22Rv1 (cell line): ENCODE data around the gene LRRC31.

ENCODE experiments used
- H3K27ac ChIP-seq: fragments of 450-650 bp; 2 replicates; pipeline ENCODE4 v1.5.1; 2017
- ZFX ChIP-seq: fragments of 450-650 bp; IDR thresholded peaks from 2 replicates; pipeline ENCODE4 v1.6.1; 2017; ENCODE audit warnings: antibody characterized with exemption, borderline replicate concordance
- TF ChIP-seq, protein P1 (sequence below): fragments of 450-650 bp; IDR thresholded peaks from 2 replicates; pipeline ENCODE4 v1.5.1; 2017; ENCODE audit warnings: mild to moderate bottlenecking

LRRC31 gene

DNA sequence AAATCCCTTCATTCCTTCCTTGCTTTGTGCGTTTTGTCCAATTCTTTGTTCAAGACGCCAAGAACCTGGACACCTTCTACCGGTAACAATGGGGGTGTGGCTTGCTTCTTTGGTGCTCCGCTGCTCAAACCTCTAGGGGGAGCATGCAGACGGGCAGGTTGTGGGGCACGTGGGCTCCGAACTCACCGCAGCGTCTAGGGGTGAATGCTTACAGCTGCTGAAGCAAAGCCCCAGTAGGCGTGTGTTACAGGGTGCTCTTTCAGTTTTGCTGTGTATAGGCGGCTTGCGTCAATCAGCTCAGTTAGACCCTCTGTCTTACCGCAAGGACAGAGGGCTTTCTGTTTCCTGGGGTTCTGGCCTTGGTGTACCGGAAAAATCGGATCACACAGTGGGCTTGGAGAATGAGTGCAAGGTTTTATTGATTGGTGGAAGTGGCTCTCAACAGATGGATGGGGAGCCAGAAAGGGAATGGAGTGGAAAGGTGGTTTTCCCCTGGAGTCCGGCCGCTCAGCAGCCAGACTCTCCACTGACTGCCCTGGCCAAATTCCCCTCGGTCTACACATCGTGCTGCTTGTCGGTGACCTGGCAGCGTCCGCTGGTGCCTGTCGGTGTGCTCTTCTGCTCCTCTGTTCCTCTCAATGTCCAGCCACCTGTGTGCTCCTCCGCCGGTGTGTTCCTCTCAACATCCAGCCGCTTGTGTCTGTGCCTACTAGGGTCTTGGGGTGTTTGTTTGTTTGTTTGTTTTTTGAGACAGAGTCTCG, 55.8 kb downstream of the LRRC31 start:
- no peak overlapping the region; the same call in 1 of the 2 replicates for H3K27ac ChIP-seq
- TF ChIP-seq, protein P1, sequence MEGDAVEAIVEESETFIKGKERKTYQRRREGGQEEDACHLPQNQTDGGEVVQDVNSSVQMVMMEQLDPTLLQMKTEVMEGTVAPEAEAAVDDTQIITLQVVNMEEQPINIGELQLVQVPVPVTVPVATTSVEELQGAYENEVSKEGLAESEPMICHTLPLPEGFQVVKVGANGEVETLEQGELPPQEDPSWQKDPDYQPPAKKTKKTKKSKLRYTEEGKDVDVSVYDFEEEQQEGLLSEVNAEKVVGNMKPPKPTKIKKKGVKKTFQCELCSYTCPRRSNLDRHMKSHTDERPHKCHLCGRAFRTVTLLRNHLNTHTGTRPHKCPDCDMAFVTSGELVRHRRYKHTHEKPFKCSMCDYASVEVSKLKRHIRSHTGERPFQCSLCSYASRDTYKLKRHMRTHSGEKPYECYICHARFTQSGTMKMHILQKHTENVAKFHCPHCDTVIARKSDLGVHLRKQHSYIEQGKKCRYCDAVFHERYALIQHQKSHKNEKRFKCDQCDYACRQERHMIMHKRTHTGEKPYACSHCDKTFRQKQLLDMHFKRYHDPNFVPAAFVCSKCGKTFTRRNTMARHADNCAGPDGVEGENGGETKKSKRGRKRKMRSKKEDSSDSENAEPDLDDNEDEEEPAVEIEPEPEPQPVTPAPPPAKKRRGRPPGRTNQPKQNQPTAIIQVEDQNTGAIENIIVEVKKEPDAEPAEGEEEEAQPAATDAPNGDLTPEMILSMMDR: peak; percentile 81
- no peak for TF ChIP-seq ZFX

DNA sequence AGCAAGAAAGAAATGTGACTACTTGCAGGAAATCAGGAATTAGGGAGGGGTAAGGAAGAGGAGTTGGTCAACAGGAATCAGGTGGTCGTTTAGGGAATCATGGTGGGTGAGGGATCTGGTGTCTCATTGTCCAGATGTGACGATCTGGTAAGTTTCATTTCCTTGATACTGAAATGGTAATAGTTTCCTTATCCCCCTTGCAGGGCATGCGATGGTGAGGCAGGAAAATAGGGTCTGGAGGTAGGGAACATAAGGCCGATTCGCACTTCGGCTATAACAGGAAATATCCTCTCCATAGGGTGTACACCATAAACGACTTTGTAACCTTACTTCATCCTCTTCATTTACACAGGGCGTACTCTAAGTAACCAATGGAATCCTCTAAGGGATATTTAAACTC, 56.5 kb downstream of the LRRC31 start:
- H3K27ac ChIP-seq: peak overlapping the region; percentile 57

DNA sequence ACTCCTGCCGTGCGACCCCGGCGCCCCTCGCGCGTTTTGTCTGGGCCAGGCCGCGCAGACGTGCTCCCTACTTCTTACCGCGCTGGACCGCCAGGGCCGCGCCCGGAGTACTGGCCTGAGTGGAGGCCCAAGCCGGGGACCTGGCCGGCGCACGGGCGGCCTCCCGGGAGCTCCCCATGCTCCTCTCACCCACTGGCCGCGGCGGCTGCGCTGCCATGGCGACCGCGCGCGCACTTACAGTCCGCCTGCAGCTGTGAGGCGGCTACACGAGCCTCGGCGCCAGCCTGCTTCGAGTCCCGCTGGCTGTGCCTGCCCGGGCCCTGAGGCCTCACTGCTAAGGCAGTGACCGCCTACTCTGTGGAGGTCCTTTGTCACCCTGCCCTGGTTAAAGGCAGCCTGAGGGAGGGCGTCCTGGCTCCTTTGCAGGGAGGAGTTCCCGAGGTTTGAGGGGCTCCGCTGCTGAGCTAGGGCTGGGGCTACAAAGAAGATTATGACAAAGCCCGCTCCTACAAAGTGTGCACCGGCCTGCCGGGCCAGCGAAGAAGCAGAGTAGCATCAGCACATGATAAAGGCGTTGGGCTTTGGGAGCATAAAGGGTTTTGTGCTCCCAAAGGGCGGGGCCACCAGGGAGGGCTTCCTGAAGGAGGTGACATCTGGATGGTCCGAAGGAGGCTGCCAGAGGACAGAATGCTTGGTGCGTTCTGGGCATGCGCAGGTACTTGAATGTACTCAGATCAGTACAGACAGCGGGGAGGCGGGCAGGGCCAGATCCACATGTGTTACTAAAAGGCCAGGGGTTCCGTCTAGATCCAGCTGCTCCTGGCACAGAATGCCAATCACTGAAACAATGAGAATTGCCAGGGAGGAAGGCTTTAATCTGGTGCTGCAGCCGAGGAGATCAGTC, 57.2 kb downstream of the LRRC31 start, which contains the start of the genes LRRC34 and LRRIQ4:
TSS of gene LRRC34 (minus strand) at position 573 of the 904 bp plus-strand sequence. CDS start at position 217, 356 bp downstream.
TSS of gene LRRIQ4 (plus strand) at position 539 of the 904 bp plus-strand sequence. CDS start 9,052 bp downstream, outside the sequence.
- H3K27ac ChIP-seq: peak within 1 kb of the TSS; percentile 57
- TF ChIP-seq, protein P1: 0 out of 2 replicates have a peak, but pooled peaks have one; percentile 3
- TF ChIP-seq ZFX: no peak

More for the DNA sequence above, 56.5 kb downstream of the LRRC31 start:
- TF ChIP-seq, protein P1: no peak
- no peak for TF ChIP-seq ZFX

DNA sequence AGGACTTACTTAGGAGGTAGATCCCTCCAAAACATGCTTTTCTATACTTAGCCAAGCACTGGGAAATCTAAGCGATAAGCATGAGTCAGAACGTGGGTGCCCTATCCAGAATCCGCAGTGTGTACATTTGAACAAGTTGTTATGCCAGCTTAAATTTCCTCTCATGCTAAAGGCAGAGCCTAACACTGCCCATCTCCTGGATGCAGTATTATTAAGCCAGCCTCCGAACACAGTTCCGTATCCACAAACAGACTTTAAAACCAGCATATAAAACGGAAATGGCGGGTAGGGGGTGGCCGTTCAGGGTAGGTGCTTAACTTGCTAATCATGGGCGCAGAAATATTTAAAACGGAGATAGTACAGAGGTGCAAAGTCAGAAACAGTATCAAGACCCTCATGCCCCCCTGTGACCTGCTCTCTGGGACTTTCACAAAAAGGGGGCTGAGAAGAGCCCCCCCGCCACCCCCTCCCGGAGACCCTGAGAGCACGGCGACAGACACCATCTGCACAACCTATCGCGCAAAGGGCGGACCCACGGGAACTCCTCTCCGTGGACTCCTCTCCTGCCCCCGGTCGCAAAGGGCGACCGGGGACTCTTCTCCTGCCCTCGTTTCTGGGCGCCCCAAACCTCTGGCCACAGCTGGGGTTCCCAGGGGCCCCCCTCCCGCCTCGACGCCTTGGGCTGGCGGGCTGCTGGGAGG, 58.0 kb downstream of the LRRC31 start:
- TF ChIP-seq, protein P1: no peak
- no peak for TF ChIP-seq ZFX
- no peak overlapping the region for H3K27ac ChIP-seq

DNA sequence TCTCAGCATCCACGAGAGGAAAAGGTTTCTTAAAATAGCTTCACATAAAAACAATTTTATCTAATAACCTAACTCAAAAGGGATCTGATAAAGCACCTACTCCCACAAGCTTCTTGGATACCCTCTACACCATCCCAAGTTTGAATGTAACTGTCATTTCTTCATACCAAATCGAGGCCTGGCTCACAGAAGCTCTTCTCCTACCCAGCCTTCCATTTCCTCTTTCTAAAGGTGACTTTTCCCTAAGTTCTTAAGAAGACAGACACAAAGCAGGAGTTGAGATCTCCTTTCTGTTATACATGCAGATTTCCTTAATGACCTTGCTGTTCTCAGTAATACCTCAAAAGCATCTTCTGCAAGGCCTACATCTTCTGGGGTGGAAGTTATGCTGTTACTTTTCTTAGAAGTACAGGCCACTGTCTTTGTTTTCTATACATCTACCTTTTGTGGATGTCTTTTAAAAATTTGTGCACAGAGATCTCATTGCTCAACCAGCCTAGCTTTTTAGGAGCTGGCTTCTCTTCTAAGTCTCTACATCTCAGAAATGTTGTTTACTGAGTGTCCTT, 60.4 kb downstream of the LRRC31 start:
- TF ChIP-seq, protein P1: no peak
- TF ChIP-seq ZFX: no peak
- H3K27ac ChIP-seq: no peak overlapping the region

DNA sequence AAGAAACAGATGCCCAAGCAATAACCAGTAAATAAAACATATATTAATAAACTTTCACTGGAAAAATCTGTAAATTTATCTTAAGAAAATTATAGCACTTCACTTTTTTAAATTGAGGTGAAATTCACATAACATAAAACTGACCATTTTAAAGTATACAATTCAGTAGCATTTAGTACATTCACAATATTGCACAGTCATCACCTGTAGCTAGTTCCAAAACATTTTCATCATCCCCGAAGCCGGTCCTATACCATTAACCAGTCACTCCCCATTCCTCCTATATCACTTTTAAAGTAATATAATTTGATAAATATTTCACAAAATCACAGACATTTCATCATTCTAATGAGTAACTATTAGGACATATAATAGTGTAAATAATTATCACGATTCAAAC, 65.1 kb downstream of the LRRC31 start:
- no peak for TF ChIP-seq ZFX
- TF ChIP-seq, protein P1: no peak
- no peak overlapping the region for H3K27ac ChIP-seq
